Ecto neural progenitor cell (in vitro differentiated cells): ENCODE measurements around the gene TAF5L.
"Not testable (repeated sequence)": the region's sequence is repeated elsewhere in the genome, so short reads cannot be mapped to it uniquely, and the experiment has no call there.

Source experiments
- DNase-seq: peaks from one replicate; pipeline ENCODE4 v3.0.0-alpha.2; 2018; ENCODE audit warnings: low spot score

TAF5L gene

DNA sequence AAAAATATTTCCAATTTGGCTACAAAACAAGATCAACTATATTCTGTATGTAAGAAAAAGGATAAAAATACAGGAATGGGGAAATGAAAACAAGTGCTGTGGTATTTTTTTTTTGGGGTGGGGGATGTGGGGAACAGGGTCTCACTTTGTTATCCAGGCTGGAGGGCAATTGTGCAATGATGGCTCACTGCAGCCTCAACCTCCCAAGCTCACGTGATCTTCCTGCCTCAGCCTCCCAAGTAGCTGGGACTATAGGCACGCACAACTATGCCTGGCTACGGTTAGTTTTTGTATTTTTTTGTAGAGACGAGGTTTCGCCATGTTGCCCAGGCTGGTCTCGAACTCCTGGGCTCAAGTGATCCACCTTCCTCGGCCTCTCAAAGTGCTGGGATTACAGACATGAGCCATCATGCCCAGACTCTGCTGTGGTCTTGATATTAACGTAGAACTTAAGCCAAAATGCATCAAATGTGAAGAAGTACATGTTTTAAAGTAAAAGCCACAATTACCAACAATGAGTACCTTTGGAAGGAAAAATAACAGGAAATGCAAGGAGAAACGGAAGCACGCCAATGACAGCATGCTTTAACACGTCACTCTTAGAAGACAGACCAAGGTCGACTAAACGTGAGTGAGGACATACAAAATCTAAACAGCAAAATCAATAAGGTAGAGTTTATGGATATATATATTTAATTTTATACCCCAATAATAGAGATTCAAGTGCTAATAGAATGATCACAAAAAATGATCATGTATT lies 58.6 kb downstream of the TAF5L start:
- DNase-seq, result no peak

DNA sequence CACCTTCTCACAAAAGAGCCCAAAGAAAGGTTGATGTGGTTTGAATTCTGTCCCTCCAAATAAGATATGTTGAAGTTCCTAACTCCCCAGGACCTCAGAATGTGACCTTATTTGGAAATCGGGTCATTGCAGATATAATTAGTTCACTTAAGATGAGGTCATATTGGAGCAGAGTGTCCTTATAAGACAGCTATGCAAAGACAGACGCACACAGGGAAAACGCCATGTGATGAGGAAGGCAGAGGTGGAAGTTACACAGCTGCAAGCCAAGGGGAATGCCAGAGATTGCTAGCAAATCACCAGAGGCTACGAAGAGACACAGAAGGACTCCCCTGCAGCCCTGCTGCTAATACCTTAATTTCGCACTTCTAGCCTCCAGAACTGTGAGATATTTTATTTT lies 62.2 kb downstream of the TAF5L start:
- no peak for DNase-seq

DNA sequence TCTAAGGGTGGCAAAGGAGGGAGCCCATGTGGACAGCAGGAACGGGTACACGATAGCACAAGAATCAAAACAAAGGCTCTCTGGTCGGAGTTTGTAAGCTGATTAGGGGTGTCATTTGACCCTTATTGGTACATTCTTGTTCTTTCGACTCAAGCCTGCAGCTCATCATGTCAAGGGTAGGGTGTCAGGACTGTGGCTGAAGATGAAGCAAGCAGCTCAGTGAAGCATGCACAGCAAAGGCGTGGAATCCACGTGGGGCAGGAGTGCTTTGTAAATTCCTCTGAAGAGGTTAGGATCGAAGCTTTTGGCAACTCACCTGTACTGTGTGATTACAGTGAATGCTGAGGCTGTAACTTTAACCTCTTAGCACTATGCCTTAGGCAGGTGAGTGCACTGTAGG lies 62.7 kb downstream of the TAF5L start:
- no peak for DNase-seq

- DNase-seq, result no peak
These were observed 63.2 kb downstream of the TAF5L start for GRCh38 chr1:229562686-229563085.

- no peak for DNase-seq
These were observed 64.8 kb downstream of the TAF5L start for GRCh38 chr1:229561141-229561540.

DNA sequence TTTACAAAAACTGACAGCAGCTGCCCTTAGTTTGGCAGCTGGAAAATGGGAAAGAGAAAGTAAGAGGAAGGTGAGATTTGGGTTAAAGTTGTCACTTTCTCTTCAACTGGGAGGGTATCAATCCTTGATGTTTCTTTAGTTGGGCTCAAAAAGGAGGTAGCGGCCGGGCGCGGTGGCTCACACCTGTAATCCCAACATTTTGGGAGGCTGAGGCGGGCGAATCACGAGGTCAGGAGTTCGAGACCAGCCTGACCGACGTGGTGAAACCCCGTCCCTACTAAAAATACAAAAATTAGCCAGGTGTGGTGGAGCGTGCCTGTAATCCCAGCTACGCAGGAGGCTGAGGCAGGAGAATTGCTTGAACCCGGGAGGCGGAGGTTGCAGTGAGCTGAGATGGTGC lies 65.8 kb downstream of the TAF5L start:
- DNase-seq, result not testable (repeated sequence)

DNA sequence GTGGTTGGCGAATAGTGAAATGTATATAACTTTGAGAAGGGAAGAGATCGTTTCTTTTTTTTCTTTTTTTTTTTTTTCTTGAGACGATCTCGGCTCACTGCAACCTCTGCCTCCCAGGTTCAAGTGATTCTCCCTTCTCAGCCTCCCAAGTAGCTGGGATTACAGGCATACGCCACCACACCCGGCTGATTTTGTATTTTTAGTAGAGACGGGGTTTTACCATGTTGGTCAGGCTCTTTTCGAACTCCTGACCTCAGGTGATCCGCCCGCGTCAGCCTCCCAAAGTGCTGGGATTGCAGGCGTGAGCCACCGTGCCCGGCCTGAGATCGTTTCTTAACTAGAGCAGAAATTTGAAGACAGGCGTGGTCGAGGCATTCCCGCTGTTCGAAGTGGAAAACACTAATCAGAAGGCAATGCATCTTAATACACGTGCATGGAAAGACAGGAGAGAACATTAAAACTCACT lies 66.6 kb downstream of the TAF5L start:
- DNase-seq, result not testable (repeated sequence)

GRCh38 chr1:229558460-229559335 lies 67.2 kb downstream of the TAF5L start, which contains the start of gene ABCB10:
Gene ABCB10, minus strand, starts transcription at chr1:229558707. Its CDS starts 55 bp downstream, at chr1:229558652.
- DNase-seq, result peak; percentile 98

DNA sequence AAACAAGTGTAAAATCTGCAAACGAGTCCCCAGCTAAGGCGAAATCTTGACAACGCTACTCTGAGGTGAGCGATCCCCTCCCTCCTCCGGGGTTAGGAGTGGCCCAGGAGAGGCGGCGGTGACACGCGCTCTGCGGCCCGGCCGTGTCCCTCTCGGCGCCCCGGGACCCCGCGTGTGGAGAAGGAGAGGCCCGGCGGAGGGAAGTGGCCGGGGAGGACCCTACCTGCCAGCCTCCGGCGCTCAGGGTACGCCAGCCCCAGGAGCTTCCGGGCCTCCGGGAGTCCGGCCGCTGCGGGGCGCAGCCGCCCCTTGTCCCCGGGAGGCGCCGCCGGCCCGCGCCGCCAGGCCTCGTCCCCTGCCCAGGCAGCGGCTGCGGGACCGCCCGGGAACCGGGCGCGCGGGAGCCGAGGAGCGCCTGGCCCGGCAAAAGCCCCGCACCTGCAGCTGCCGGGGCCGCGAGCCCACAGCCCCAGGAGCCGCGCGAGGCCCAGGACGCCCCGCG lies 68.0 kb downstream of the TAF5L start:
- DNase-seq, result peak; percentile 67

DNA sequence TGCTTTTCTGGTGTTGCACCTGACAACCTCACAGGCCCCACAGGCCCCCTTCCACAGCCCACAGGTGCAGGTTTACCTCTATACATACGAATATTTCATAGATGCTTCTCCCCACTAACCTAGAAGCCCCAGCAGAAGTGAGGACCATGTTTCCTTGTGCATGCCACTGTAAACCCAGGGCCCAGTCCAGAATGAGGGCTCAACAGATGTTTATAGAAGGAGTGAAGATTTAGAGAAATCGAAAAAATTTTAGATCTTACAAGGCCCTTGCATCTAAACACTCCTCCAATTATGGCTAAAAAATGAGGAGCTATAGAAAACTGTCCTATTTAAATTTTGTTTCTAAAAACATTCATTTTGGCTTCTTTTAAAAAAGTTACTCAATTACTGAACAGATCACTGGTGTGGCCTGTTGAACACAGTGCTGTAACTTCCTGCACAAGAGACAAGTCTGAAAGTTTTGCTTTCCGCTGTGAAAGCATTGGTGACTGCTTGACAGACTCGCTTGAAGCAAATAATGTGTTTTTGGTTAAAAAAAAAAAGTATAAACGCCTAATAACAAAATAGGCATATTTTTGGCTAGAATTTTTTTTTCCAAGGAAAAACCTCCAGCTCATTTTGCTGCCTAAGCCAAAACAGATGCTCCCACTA lies 68.6 kb downstream of the TAF5L start:
- no peak for DNase-seq

- no peak for DNase-seq
These were observed 70.9 kb downstream of the TAF5L start for GRCh38 chr1:229554886-229555621.

DNA sequence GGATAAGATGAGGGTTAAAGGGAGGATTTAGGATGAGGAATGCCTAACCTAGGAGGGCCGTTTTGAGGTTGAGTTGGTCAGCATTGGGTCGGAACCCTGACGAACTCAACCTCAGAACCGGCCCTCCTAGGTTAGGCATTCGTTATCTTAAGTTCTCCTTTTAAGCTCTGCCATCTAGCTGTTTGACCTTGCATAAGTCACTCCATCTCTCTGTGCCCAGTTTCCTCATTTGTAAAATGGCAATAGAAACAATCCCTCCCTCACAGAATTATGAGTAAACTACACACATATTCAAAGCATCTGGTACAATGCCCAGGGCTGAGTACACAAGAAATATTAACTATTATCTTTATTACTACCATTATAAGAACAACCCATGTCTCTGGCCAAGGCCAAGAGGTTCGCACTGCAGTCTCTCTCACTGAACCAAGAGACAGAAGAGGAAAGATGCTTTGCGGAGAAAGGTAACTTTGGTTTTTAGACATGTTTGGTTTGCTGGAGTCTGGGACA lies 72.2 kb downstream of the TAF5L start:
- no peak for DNase-seq

- DNase-seq, result no peak
These were observed 73.2 kb downstream of the TAF5L start for GRCh38 chr1:229552732-229553131.

- no peak for DNase-seq
These were observed 74.9 kb downstream of the TAF5L start for GRCh38 chr1:229550812-229551567.

DNA sequence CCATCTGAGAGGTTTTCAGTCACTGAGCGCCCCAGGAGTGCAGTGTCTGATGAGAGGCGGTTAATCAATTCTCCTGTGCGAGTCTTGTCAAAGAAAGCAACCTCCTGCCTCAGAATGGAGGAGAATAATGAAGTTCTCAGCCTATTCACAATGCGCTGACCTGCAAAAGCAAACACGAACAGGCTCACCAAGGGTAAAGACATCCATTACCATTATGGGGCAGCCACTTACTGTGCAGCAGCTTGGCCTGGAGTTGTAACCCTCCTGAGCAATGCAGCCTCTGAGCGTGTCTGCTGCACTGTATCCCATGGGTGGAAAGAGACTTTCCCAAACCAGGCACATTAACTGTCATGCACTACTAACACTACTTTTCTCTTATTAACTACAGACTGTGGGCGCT lies 78.4 kb downstream of the TAF5L start:
- DNase-seq, result no peak

DNA sequence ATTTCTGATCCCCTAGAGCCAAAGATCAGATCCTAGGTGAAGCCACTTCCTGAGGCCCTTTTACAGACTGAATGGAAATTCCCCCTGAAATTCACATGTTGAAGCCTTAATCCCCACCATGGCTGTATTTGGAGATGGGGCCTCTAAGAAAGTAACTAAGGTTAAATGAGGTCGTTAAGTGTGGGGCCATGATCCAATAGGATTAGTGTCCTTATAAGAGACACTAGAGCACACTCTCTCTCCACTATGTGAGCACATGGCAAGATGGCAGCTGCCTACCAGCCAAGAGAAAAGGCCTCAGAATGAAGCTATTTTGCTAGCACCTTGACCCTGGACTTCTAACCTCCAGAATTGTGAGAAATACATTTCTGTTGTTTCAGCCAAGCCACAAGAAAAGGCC lies 81.3 kb downstream of the TAF5L start:
- no peak for DNase-seq
